Endothelial cell of umbilical vein (primary cell): ENCODE measurements around the gene PKHD1. TPM values are rescaled to one million over a fixed set of nuclear protein-coding genes. Genes with fewer than 3 reads are reported as not detected.

ENCODE experiments used
- BruUV-seq: library from RNA; stranded (reverse); fragments of 400-500 nt; replicated peaks from 2 replicates; lab custom pipeline; 2021; lab: Mats Ljungman, UMichigan
- CTCF ChIA-PET: fragments of 300-600, 350-600 bp; sonication (Branson Sonifier 250); formaldehyde crosslinking; loops from one replicate; lab custom pipeline; 2021; ENCODE audit warnings: antibody characterized with exemption, inconsistent platforms; lab: Charles Lee
- POLR2A ChIA-PET: fragments of 300-600, 350-600 bp; sonication (Branson Sonifier 250); formaldehyde crosslinking; loops from one replicate; lab custom pipeline; 2021; ENCODE audit warnings: antibody characterized with exemption, inconsistent platforms; lab: Charles Lee
- DNase-seq: peaks from one replicate; pipeline ENCODE4 v3.0.0-alpha.2; 2011; ENCODE audit warnings: low read depth, low spot score
- FAIRE-seq: peaks from 2 replicates; lab custom pipeline; 2011; peaks lifted over from hg19 to GRCh38; lab: Jason Lieb, UNC
- H2AFZ ChIP-seq: 2 replicates; pipeline ENCODE4 v1.6.0; 2012; ENCODE audit warnings: low read depth, low read length, control low read depth, inconsistent platforms
- H3K27ac ChIP-seq: 2 replicates; pipeline ENCODE4 v1.5.1; 2011; ENCODE audit warnings: low read depth, mild to moderate bottlenecking, control low read depth, low read length, moderate library complexity; ENCODE audit not compliant: insufficient read depth
- H3K27me3 ChIP-seq, 2 experiments: 2 replicates each; pipeline versions ENCODE4 v1.6.0 to v1.6.1; 2011; ENCODE audit warnings: low read length in 2 of 2, mixed read lengths in 1 of 2; ENCODE audit not compliant: control insufficient read depth in 2 of 2, insufficient read depth in 2 of 2
- H3K36me3 ChIP-seq, 2 experiments: 2 replicates in 1 of 2; 3 replicates in 1 of 2; pipeline ENCODE4 v1.5.1; 2011; ENCODE audit warnings: low read length in 2 of 2, mild to moderate bottlenecking in 1 of 2, moderate library complexity in 1 of 2; ENCODE audit not compliant: control insufficient read depth in 2 of 2, insufficient read depth in 2 of 2; ENCODE audit errors: extremely low read depth in 1 of 2
- H3K4me1 ChIP-seq: 3 replicates; pipeline ENCODE4 v1.5.1; 2011; ENCODE audit warnings: mild to moderate bottlenecking, low read length; ENCODE audit not compliant: control insufficient read depth, insufficient read depth; ENCODE audit errors: extremely low read depth
- H3K4me2 ChIP-seq: 2 replicates; pipeline ENCODE4 v1.6.1; 2011; ENCODE audit warnings: low read length, control low read depth, mixed read lengths; ENCODE audit not compliant: insufficient read depth
- H3K4me3 ChIP-seq, 3 experiments: fragments of 200-600 bp in 1 of 3; sonication (generic), shearing (Covaris generic) in 1 of 3; replicated peaks in 1 of 3; 2 replicates each; pipeline ENCODE4 v1.5.1; 2011 to 2016; ENCODE audit warnings: control low read depth in 3 of 3, low read length in 3 of 3, mild to moderate bottlenecking in 2 of 3, inconsistent platforms in 1 of 3, low read depth in 1 of 3, moderate library complexity in 1 of 3; ENCODE audit not compliant: insufficient read depth in 1 of 3
- H3K79me2 ChIP-seq: 2 replicates; pipeline ENCODE4 v1.6.0; 2012; ENCODE audit warnings: low read length, inconsistent platforms; ENCODE audit not compliant: control insufficient read depth, insufficient read depth
- H3K9ac ChIP-seq: replicated peaks from 2 replicates; pipeline ENCODE3; 2011; ENCODE audit warnings: low read length, control low read depth; ENCODE audit not compliant: insufficient read depth; ENCODE audit errors: extremely low read depth
- H3K9me1 ChIP-seq: replicated peaks from 3 replicates; pipeline ENCODE4 v1.6.0; 2011; ENCODE audit warnings: mild to moderate bottlenecking, low read length; ENCODE audit not compliant: control insufficient read depth, insufficient read depth; ENCODE audit errors: extremely low read depth
- H3K9me3 ChIP-seq: replicated peaks from 2 replicates; pipeline ENCODE4 v1.5.1; 2012; ENCODE audit warnings: low read length, inconsistent platforms; ENCODE audit not compliant: control insufficient read depth, insufficient read depth
- H4K20me1 ChIP-seq: replicated peaks from 2 replicates; pipeline ENCODE3; 2011; ENCODE audit warnings: mild to moderate bottlenecking, low read length; ENCODE audit not compliant: control insufficient read depth, insufficient read depth; ENCODE audit errors: extremely low read depth
- CTCF ChIP-seq, 2 donors: IDR thresholded peaks; 1 replicate in 1 of 2; 2 replicates in 1 of 2; pipeline ENCODE4 v1.5.1; 2011; ENCODE audit warnings: low read length in 2 of 2, mild to moderate bottlenecking in 2 of 2, moderate library complexity in 2 of 2, control low read depth in 1 of 2, inconsistent platforms in 1 of 2, low read depth in 1 of 2; ENCODE audit not compliant: insufficient read depth in 1 of 2; ENCODE audit errors: extremely low read depth in 1 of 2
- EZH2 ChIP-seq: IDR thresholded peaks from 2 replicates; pipeline ENCODE4 v1.6.1; 2012; ENCODE audit warnings: borderline replicate concordance, low read depth, mild to moderate bottlenecking, moderate library complexity, low read length, inconsistent platforms; ENCODE audit not compliant: severe bottlenecking
- FOS ChIP-seq: IDR thresholded peaks from 2 replicates; pipeline ENCODE4 v1.6.1; 2011; ENCODE audit warnings: mild to moderate bottlenecking, low read length, moderate library complexity, borderline replicate concordance; ENCODE audit not compliant: insufficient read depth
- GATA2 ChIP-seq: IDR thresholded peaks from 2 replicates; pipeline ENCODE4 v1.7.0; 2011; ENCODE audit warnings: low read depth, mild to moderate bottlenecking, moderate library complexity, mixed read lengths, low read length; ENCODE audit not compliant: insufficient read length, insufficient read depth
- JUN ChIP-seq: IDR thresholded peaks from 2 replicates; pipeline ENCODE4 v1.6.1; 2011; ENCODE audit warnings: borderline replicate concordance, low read depth; ENCODE audit not compliant: insufficient read length, insufficient read depth
- MAX ChIP-seq: IDR thresholded peaks from 2 replicates; pipeline ENCODE4 v1.6.1; 2011; ENCODE audit not compliant: insufficient read depth, insufficient read length
- MYC ChIP-seq: IDR thresholded peaks from one replicate; pipeline ENCODE4 v1.6.1; 2011; ENCODE audit warnings: mild to moderate bottlenecking, low read depth, low read length
- POLR2A ChIP-seq: IDR thresholded peaks from 2 replicates; pipeline ENCODE4 v1.6.1; 2012; ENCODE audit warnings: low read depth, mild to moderate bottlenecking, control low read depth, low read length
- POLR2AphosphoS5 ChIP-seq: IDR thresholded peaks from 2 replicates; pipeline ENCODE4 v1.6.1; 2012; ENCODE audit warnings: low read depth, mild to moderate bottlenecking, control low read depth, low read length, moderate library complexity; ENCODE audit not compliant: insufficient read depth
- dilution Hi-C: fragments of 300-500 bp; cut with MboI; formaldehyde crosslinking; loops from one replicate; pipeline ENCODE4 v1.15.0; 2019; ENCODE audit warnings: low sequenced_read_pairs; ENCODE audit not compliant: extremely low pct_ligation_motif_present
- intact Hi-C: fragments of 100-400 bp; cut with micrococcal nuclease; formaldehyde crosslinking; loops from one replicate; pipeline ENCODE4 v1.10.0; 2022
- polyA plus RNA-seq, 4 experiments: library from polyadenylated mRNA; depleted of rRNA in 3 of 4; stranded (reverse) in 3 of 4; unstranded in 1 of 4; fragments of >200 nt; gene quantifications; 2 replicates each; pipeline versions ENCODE4 v1.2.1 to v1.2.3, GENCODE V29; 2011 to 2012; ENCODE audit warnings: missing spikeins in 1 of 4
- total RNA-seq: library from RNA; stranded (reverse); gene quantifications from 2 replicates; pipeline ENCODE4 v1.2.3, GENCODE V29; 2021

Gene PKHD1
- total and polyA plus RNA-seq, 2 donors (not counting 3 experiments of a cell fraction or from before 2014, with no cell fraction given): not detected

- CTCF ChIA-PET: no interaction called here
- TF ChIP-seq POLR2A (no peak), EZH2 (no peak), FOS (no peak), MAX (no peak), JUN (no peak), POLR2AphosphoS5 (no peak)
Measured at GRCh38 chr6:52136934-52137467, 49.6 kb upstream of the PKHD1 start.

GRCh38 chr6:52136055-52136454 is 48.6 kb upstream of the PKHD1 start:
- Histone ChIP-seq H3K9ac (no peak overlapping the region), H3K9me1 (no peaks in the 10 kb centered on the region), H3K27me3 (peaks cover 4 to 7% of the 10 kb centered on the region in 2 experiments), H3K36me3 (no peaks in the 10 kb centered on the region), H3K4me2 (no peak overlapping the region), H2AFZ (no peak overlapping the region), H3K79me2 (no peaks in the 10 kb centered on the region), H3K4me3 (no peak overlapping the region), H3K9me3 (no peaks in the 10 kb centered on the region), H3K4me1 (no peaks in the 10 kb centered on the region), H3K27ac (no peak overlapping the region), H4K20me1 (no peaks in the 10 kb centered on the region)
- intact Hi-C loops (loop anchor here (10.0 kb wide), 1 partner anchor 59 kb away; no protein-coding TSS in a partner anchor), dilution Hi-C loops (no loop called here)
- no TSS peak for BruUV-seq
- DNase-seq: no peak
- no peak for TF ChIP-seq MYC
- TF ChIP-seq EZH2: no peak
- no peak for TF ChIP-seq GATA2
- TF ChIP-seq CTCF (IDR thresholded peaks at IDR 0.05; ENCODE audit: extremely low read depth in 1 of 2, insufficient read depth in 1 of 2, low read depth in 1 of 2, low read length in 2 of 2): no peak
- TF ChIP-seq POLR2AphosphoS5: no peak
- TF ChIP-seq POLR2A: no peak
- TF ChIP-seq FOS: no peak
- no peak for TF ChIP-seq MAX
- no peak for TF ChIP-seq JUN
- ChIA-PET POLR2A (no interaction called here), CTCF (no interaction called here)
- no peak for FAIRE-seq

More at GRCh38 chr6:52136934-52137467, 49.6 kb upstream of the PKHD1 start:
- FAIRE-seq: no peak
- no peaks in the 10 kb centered on the region for H3K36me3 ChIP-seq
- no peaks in the 10 kb centered on the region for H3K9me1 ChIP-seq
- no peak overlapping the region for H3K4me2 ChIP-seq
- BruUV-seq: no TSS peak
- H3K4me3 ChIP-seq: no peak overlapping the region
- dilution Hi-C loops: no loop called here
- no peak overlapping the region for H3K27ac ChIP-seq
- intact Hi-C loops: loop anchor here (10.0 kb wide), 1 partner anchor 58 kb away; no protein-coding TSS in a partner anchor
- DNase-seq: no peak
- no peak overlapping the region for H2AFZ ChIP-seq
- POLR2A ChIA-PET: no interaction called here
- no peaks in the 10 kb centered on the region for H4K20me1 ChIP-seq
- peaks cover 7 to 8% of the 10 kb centered on the region in 2 experiments for H3K27me3 ChIP-seq
- H3K4me1 ChIP-seq: no peaks in the 10 kb centered on the region
- H3K79me2 ChIP-seq: no peaks in the 10 kb centered on the region
- H3K9me3 ChIP-seq: no peaks in the 10 kb centered on the region
- no peak overlapping the region for H3K9ac ChIP-seq
